Activated CD8-positive, alpha-beta T cell treated with anti-CD3 and anti-CD28 coated beads for 36 hours (primary cell): ENCODE measurements around the gene TBC1D1. TPM values are rescaled to one million over a fixed set of nuclear protein-coding genes. Genes with fewer than 3 reads are reported as not detected.

Experiments
- ATAC-seq: fragments of 200-7000 bp; cut with Tn5 transposase; one replicate; pipeline ENCODE4 v1.10.0; 2021; ENCODE audit warnings: mild to moderate bottlenecking, moderate library complexity
- CTCF ChIA-PET: fragments of 350-600 bp; sonication (Branson Sonifier 250); formaldehyde crosslinking; loops from one replicate; lab custom pipeline; 2021; ENCODE audit warnings: antibody characterized with exemption; lab: Charles Lee
- POLR2A ChIA-PET: fragments of 350-600 bp; sonication (Branson Sonifier 250); formaldehyde crosslinking; loops from one replicate; lab custom pipeline; 2021; ENCODE audit warnings: antibody characterized with exemption; lab: Charles Lee
- DNase-seq: peaks from one replicate; pipeline ENCODE4 v3.0.0-alpha.2; 2020
- H3K27ac Mint-ChIP-seq: one replicate; pipeline ENCODE4 v1.8.0; 2021; ENCODE audit warnings: mild to moderate bottlenecking, mixed read lengths
- H3K27me3 Mint-ChIP-seq: one replicate; pipeline ENCODE4 v1.8.0; 2021; ENCODE audit warnings: mixed read lengths
- H3K36me3 Mint-ChIP-seq: one replicate; pipeline ENCODE4 v1.8.0; 2021; ENCODE audit warnings: low read depth, mixed read lengths
- H3K4me1 Mint-ChIP-seq: one replicate; pipeline ENCODE4 v1.8.0; 2021; ENCODE audit warnings: low read depth, mixed read lengths
- H3K4me3 Mint-ChIP-seq: one replicate; pipeline ENCODE4 v1.8.0; 2021; ENCODE audit warnings: mild to moderate bottlenecking, moderate library complexity, mixed read lengths
- H3K9me3 Mint-ChIP-seq: one replicate; pipeline ENCODE4 v1.8.0; 2021; ENCODE audit warnings: mixed read lengths
- intact Hi-C: fragments of 100-400 bp; cut with micrococcal nuclease; formaldehyde crosslinking; loops from one replicate; pipeline ENCODE4 v1.10.0; 2022
- total RNA-seq, 2 experiments: library from RNA; stranded (reverse); gene quantifications; one replicate each; pipeline ENCODE4 v1.2.3, GENCODE V29; 2021
- TF ChIP-seq, protein P1 (sequence below): fragments of 200-600 bp; IDR thresholded peaks from one replicate; pipeline ENCODE4 v1.8.0; 2022; ENCODE audit warnings: antibody characterized with exemption, mild to moderate bottlenecking

The TBC1D1 gene
- total RNA-seq, 2 experiments from 2014 or later, result 79.4 to 91.4 TPM

DNA sequence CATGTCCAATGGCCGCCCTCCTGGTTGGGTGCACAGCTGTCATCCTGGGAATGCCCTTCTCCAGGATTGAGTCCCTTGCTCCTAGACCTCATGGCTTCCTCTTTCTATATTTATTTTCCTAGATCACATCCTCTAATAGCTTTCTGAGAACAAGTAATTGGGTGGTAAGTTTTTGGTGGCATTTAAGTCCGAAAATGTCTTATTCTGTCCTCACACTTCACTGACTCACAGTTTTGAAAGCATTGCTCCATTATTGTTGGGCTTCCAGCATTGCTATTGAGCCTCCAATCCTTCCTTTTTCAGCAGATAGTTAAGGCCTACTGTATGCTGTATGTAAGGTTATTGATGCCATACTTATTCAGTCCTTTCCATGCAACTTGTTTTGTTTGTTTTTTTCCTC lies 38.5 kb upstream of the TBC1D1 start:
- H3K4me3 Mint-ChIP-seq, result no peak overlapping the region
- no peak for DNase-seq
- CTCF ChIA-PET, result interaction anchor here (0.6 to 1.4 kb wide), 2 partner anchors 10 to 14 kb away, joined by 3 to 5 read pairs; no protein-coding TSS in a partner anchor
- no peaks in the 10 kb centered on the region for H3K27me3 Mint-ChIP-seq
- TF ChIP-seq, protein P1, sequence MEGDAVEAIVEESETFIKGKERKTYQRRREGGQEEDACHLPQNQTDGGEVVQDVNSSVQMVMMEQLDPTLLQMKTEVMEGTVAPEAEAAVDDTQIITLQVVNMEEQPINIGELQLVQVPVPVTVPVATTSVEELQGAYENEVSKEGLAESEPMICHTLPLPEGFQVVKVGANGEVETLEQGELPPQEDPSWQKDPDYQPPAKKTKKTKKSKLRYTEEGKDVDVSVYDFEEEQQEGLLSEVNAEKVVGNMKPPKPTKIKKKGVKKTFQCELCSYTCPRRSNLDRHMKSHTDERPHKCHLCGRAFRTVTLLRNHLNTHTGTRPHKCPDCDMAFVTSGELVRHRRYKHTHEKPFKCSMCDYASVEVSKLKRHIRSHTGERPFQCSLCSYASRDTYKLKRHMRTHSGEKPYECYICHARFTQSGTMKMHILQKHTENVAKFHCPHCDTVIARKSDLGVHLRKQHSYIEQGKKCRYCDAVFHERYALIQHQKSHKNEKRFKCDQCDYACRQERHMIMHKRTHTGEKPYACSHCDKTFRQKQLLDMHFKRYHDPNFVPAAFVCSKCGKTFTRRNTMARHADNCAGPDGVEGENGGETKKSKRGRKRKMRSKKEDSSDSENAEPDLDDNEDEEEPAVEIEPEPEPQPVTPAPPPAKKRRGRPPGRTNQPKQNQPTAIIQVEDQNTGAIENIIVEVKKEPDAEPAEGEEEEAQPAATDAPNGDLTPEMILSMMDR, result no peak
- no peaks in the 10 kb centered on the region for H3K4me1 Mint-ChIP-seq
- H3K36me3 Mint-ChIP-seq, result peaks cover 40% of the 10 kb centered on the region
- no peak overlapping the region for H3K27ac Mint-ChIP-seq
- intact Hi-C loops, result no loop called here
- ATAC-seq, result no peak
- H3K9me3 Mint-ChIP-seq, result no peaks in the 10 kb centered on the region
- POLR2A ChIA-PET, result no interaction called here

DNA sequence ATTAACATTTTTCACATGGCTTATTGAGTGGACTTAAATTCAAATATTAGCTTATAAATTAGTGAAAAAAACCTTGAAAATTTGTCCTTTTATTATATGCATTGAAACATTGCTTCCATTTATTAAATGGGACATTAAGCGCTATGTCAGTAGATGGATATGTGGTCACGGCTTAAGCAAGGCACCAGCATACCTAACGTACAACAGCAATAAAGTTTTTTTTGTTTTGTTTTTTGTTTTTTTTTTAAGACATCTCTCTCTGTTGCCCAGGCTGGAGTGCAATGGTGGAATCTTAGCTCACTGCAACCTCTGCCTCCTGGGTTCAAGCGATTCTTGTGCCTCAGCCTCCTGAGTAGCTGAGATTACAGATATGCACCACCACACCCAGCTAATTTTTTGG lies 32.8 kb upstream of the TBC1D1 start:
- ChIA-PET POLR2A (interaction anchor here (0.6 kb wide), 1 partner anchor 27 kb away, joined by 3 read pairs; no protein-coding TSS in a partner anchor), CTCF (no interaction called here)
- H3K4me3 Mint-ChIP-seq, result no peak overlapping the region
- H3K4me1 Mint-ChIP-seq, result no peaks in the 10 kb centered on the region
- TF ChIP-seq, protein P1, result no peak
- intact Hi-C loops, result no loop called here
- DNase-seq (no peak), ATAC-seq (no peak)
- H3K27ac Mint-ChIP-seq, result no peak overlapping the region
- H3K9me3 Mint-ChIP-seq, result no peaks in the 10 kb centered on the region
- peaks cover 30% of the 10 kb centered on the region for H3K36me3 Mint-ChIP-seq
- H3K27me3 Mint-ChIP-seq, result no peaks in the 10 kb centered on the region

DNA sequence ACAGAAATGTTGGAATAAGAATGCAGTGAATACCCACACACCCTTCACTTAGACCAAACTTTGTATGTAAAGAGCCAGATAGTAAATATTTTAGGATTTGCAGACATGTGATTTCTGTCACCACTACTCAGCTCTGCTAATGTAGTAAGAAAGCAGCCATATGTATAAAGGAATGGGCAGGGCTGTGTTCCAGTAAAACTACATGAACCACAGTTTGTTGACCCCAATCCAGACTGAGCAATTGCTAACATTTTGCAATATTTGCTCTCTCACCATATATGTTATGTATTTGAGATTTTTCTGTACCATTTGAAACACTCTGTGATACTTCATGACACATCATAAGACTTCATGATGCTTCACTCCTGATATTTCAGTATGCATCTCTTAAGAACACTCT lies 32.0 kb upstream of the TBC1D1 start:
- H3K4me3 Mint-ChIP-seq, result no peak overlapping the region

DNA sequence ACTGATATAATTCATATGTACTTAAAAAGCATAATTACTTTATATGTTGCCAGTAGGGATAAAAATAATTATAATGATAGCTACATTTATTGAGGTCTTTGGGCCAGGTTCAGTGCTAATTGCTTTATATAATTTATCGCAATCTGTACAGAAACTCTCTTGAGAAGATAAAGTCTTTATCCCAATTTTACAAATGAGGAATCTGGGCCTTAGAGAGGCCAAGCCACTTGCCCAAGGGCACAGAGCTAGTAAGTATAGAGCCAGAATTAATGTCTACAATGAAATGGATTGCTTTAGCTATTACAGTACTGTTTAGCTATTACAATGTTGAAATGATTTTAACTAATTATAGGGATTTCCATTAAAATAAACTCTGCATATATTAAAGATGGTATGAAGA lies 30.6 kb upstream of the TBC1D1 start:
- peaks cover 24% of the 10 kb centered on the region for H3K36me3 Mint-ChIP-seq

More for the DNA sequence above, 32.0 kb upstream of the TBC1D1 start:
- TF ChIP-seq, protein P1, result no peak
- H3K36me3 Mint-ChIP-seq, result peaks cover 30% of the 10 kb centered on the region
- no peaks in the 10 kb centered on the region for H3K4me1 Mint-ChIP-seq
- H3K27ac Mint-ChIP-seq, result no peak overlapping the region
- POLR2A ChIA-PET, result interaction anchor here (1.3 kb wide), 1 partner anchor 11 kb away, joined by 4 read pairs; no protein-coding TSS in a partner anchor
- intact Hi-C loops, result no loop called here
- H3K9me3 Mint-ChIP-seq, result no peaks in the 10 kb centered on the region
- H3K27me3 Mint-ChIP-seq, result no peaks in the 10 kb centered on the region
- CTCF ChIA-PET, result no interaction called here
- no peak for ATAC-seq
- DNase-seq, result no peak

DNA sequence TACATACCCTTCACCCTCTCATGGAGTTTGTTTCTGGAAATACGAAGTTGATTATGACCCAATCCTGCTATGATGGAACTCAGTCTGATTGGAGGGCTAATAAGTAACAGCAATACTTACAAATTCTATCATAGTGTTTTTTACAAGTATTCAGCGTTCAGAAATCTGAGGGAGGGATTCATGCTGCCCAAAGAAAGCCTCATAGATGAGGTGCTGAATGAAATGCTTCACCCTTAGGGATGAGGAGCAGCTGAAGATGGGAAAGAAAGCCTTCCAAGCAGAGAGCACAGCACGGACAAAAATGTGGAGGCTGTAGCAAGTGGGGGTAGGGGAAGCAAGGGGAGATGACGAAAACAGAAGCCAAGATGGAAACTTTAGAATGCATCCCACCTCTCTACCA lies 27.9 kb upstream of the TBC1D1 start:
- ChIA-PET POLR2A (no interaction called here), CTCF (no interaction called here)
- intact Hi-C loops, result no loop called here
- TF ChIP-seq, protein P1, result no peak
- no peaks in the 10 kb centered on the region for H3K9me3 Mint-ChIP-seq
- H3K27ac Mint-ChIP-seq, result no peak overlapping the region
- H3K4me3 Mint-ChIP-seq, result no peak overlapping the region
- no peaks in the 10 kb centered on the region for H3K27me3 Mint-ChIP-seq
- no peaks in the 10 kb centered on the region for H3K4me1 Mint-ChIP-seq
- no peak for ATAC-seq
- DNase-seq, result no peak
- peaks cover 30% of the 10 kb centered on the region for H3K36me3 Mint-ChIP-seq

More for the DNA sequence above, 30.6 kb upstream of the TBC1D1 start:
- Mint-ChIP-seq H3K4me1 (no peaks in the 10 kb centered on the region), H3K27ac (no peak overlapping the region), H3K4me3 (no peak overlapping the region), H3K9me3 (no peaks in the 10 kb centered on the region), H3K27me3 (no peaks in the 10 kb centered on the region)
- DNase-seq (no peak), ATAC-seq (no peak)
- TF ChIP-seq, protein P1, result no peak
- intact Hi-C loops, result no loop called here
- POLR2A ChIA-PET, result interaction anchor here (0.8 to 1.6 kb wide), 3 partner anchors 12 to 121 kb away, joined by 3 to 6 read pairs (median 3); partner anchors contain the start of gene TBC1D1
- CTCF ChIA-PET, result interaction anchor here (1.0 to 1.8 kb wide), 3 partner anchors 56 to 102 kb away, joined by 3 to 6 read pairs (median 4); no protein-coding TSS in a partner anchor
